ENCODE data around the gene EIF4B.

- TF ChIP-seq REST (IDR thresholded peaks at IDR 0.05; ENCODE audit: unreplicated experiment) (no peak), EZH2 (IDR thresholded peaks at IDR 0.05; ENCODE audit: low read depth, unreplicated experiment) (no peak), POLR2AphosphoS5 (IDR thresholded peaks at IDR 0.05; ENCODE audit: low read depth) (no peak), EZH2phosphoT487 (IDR thresholded peaks at IDR 0.05; ENCODE audit: unreplicated experiment) (no peak), ZNF331 (CRISPR knock-in tag; IDR thresholded peaks at IDR 0.05; ENCODE audit: low read depth) (no peak), ZNF114 (CRISPR knock-in tag; IDR thresholded peaks at IDR 0.05) (no peak), CREB1 (CRISPR knock-in tag; IDR thresholded peaks at IDR 0.05; ENCODE audit: low read depth) (no peak), ETS1 (IDR thresholded peaks at IDR 0.05) (no peak), JUNB (IDR thresholded peaks at IDR 0.05; ENCODE audit: unreplicated experiment) (no peak), NANOG (IDR thresholded peaks at IDR 0.05; ENCODE audit: borderline replicate concordance) (no peak), STAT1 (IDR thresholded peaks at IDR 0.05; ENCODE audit: unreplicated experiment) (no peak)
- TF ChIP-seq, protein P1, sequence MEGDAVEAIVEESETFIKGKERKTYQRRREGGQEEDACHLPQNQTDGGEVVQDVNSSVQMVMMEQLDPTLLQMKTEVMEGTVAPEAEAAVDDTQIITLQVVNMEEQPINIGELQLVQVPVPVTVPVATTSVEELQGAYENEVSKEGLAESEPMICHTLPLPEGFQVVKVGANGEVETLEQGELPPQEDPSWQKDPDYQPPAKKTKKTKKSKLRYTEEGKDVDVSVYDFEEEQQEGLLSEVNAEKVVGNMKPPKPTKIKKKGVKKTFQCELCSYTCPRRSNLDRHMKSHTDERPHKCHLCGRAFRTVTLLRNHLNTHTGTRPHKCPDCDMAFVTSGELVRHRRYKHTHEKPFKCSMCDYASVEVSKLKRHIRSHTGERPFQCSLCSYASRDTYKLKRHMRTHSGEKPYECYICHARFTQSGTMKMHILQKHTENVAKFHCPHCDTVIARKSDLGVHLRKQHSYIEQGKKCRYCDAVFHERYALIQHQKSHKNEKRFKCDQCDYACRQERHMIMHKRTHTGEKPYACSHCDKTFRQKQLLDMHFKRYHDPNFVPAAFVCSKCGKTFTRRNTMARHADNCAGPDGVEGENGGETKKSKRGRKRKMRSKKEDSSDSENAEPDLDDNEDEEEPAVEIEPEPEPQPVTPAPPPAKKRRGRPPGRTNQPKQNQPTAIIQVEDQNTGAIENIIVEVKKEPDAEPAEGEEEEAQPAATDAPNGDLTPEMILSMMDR (conservative IDR thresholded peaks at IDR 0.05; ENCODE audit: low read depth in 2 of 2): no peak
- TF ChIP-seq, protein P2, sequence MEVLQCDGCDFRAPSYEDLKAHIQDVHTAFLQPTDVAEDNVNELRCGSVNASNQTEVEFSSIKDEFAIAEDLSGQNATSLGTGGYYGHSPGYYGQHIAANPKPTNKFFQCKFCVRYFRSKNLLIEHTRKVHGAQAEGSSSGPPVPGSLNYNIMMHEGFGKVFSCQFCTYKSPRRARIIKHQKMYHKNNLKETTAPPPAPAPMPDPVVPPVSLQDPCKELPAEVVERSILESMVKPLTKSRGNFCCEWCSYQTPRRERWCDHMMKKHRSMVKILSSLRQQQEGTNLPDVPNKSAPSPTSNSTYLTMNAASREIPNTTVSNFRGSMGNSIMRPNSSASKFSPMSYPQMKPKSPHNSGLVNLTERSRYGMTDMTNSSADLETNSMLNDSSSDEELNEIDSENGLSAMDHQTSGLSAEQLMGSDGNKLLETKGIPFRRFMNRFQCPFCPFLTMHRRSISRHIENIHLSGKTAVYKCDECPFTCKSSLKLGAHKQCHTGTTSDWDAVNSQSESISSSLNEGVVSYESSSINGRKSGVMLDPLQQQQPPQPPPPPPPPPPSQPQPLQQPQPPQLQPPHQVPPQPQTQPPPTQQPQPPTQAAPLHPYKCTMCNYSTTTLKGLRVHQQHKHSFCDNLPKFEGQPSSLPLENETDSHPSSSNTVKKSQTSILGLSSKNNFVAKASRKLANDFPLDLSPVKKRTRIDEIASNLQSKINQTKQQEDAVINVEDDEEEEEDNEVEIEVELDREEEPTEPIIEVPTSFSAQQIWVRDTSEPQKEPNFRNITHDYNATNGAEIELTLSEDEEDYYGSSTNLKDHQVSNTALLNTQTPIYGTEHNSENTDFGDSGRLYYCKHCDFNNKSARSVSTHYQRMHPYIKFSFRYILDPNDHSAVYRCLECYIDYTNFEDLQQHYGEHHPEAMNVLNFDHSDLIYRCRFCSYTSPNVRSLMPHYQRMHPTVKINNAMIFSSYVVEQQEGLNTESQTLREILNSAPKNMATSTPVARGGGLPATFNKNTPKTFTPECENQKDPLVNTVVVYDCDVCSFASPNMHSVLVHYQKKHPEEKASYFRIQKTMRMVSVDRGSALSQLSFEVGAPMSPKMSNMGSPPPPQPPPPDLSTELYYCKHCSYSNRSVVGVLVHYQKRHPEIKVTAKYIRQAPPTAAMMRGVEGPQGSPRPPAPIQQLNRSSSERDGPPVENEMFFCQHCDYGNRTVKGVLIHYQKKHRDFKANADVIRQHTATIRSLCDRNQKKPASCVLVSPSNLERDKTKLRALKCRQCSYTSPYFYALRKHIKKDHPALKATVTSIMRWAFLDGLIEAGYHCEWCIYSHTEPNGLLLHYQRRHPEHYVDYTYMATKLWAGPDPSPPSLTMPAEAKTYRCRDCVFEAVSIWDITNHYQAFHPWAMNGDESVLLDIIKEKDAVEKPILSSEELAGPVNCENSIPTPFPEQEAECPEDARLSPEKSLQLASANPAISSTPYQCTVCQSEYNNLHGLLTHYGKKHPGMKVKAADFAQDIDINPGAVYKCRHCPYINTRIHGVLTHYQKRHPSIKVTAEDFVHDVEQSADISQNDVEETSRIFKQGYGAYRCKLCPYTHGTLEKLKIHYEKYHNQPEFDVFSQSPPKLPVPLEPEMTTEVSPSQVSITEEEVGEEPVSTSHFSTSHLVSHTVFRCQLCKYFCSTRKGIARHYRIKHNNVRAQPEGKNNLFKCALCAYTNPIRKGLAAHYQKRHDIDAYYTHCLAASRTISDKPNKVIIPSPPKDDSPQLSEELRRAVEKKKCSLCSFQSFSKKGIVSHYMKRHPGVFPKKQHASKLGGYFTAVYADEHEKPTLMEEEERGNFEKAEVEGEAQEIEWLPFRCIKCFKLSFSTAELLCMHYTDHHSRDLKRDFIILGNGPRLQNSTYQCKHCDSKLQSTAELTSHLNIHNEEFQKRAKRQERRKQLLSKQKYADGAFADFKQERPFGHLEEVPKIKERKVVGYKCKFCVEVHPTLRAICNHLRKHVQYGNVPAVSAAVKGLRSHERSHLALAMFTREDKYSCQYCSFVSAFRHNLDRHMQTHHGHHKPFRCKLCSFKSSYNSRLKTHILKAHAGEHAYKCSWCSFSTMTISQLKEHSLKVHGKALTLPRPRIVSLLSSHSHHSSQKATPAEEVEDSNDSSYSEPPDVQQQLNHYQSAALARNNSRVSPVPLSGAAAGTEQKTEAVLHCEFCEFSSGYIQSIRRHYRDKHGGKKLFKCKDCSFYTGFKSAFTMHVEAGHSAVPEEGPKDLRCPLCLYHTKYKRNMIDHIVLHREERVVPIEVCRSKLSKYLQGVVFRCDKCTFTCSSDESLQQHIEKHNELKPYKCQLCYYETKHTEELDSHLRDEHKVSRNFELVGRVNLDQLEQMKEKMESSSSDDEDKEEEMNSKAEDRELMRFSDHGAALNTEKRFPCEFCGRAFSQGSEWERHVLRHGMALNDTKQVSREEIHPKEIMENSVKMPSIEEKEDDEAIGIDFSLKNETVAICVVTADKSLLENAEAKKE (CRISPR knock-in tag; IDR thresholded peaks at IDR 0.05): no peak
These were observed 68.7 kb downstream of the EIF4B start for GRCh38 chr12:53074999-53075370.
